WTC11 (cell line): Measurements from ENCODE around the gene TRABD.

Source experiments
- CDX4 ChIP-seq: fragments of 250-450 bp; sonication (Bioruptor Pico); IDR thresholded peaks from 2 replicates; pipeline ENCODE4 v1.9.0; 2021; ENCODE audit warnings: moderate library complexity, mild to moderate bottlenecking, inconsistent platforms, borderline replicate concordance
- CREM ChIP-seq: sonication (generic); formaldehyde crosslinking; IDR thresholded peaks from 2 replicates; pipeline ENCODE4 v1.8.1; 2022; ENCODE audit warnings: mild to moderate bottlenecking, missing genetic modification reagents, moderate library complexity
- CTCF ChIP-seq: fragments of 200-600 bp; IDR thresholded peaks from 2 replicates; pipeline ENCODE4 v1.8.0; 2022; ENCODE audit warnings: antibody characterized with exemption
- EMX1 ChIP-seq: fragments of 250-450 bp; sonication (Bioruptor Pico); IDR thresholded peaks from 2 replicates; pipeline ENCODE4 v1.8.0; 2021; ENCODE audit warnings: mild to moderate bottlenecking
- FOXJ3 ChIP-seq: sonication (generic); formaldehyde crosslinking; IDR thresholded peaks from 2 replicates; pipeline ENCODE4 v1.9.0; 2021; ENCODE audit warnings: missing genetic modification reagents, mild to moderate bottlenecking, borderline replicate concordance
- GRHL2 ChIP-seq: fragments of 250-450 bp; sonication (Bioruptor Pico); IDR thresholded peaks from 2 replicates; pipeline ENCODE4 v1.8.0; 2022; ENCODE audit warnings: mild to moderate bottlenecking, moderate library complexity; ENCODE audit not compliant: insufficient replicate concordance, severe bottlenecking
- HMGXB4 ChIP-seq: sonication (generic); formaldehyde crosslinking; IDR thresholded peaks from 2 replicates; pipeline ENCODE4 v1.8.1; 2023; ENCODE audit warnings: mild to moderate bottlenecking, moderate library complexity, missing genetic modification reagents
- MAX ChIP-seq: sonication (generic); formaldehyde crosslinking; IDR thresholded peaks from 2 replicates; pipeline ENCODE4 v1.8.0; 2022; ENCODE audit warnings: mild to moderate bottlenecking, missing genetic modification reagents
- NFYB ChIP-seq: sonication (generic); formaldehyde crosslinking; conservative IDR thresholded peaks from 2 replicates; pipeline ENCODE4 v1.8.0; 2022; ENCODE audit warnings: low read depth, missing genetic modification reagents
- PRDM15 ChIP-seq: sonication (generic); formaldehyde crosslinking; IDR thresholded peaks from 2 replicates; pipeline ENCODE4 v1.8.0; 2022; ENCODE audit warnings: missing genetic modification reagents
- TEAD4 ChIP-seq: sonication (generic); formaldehyde crosslinking; IDR thresholded peaks from 2 replicates; pipeline ENCODE4 v1.8.0; 2022; ENCODE audit warnings: mild to moderate bottlenecking, missing genetic modification reagents
- USF2 ChIP-seq: sonication (generic); formaldehyde crosslinking; IDR thresholded peaks from 2 replicates; pipeline ENCODE4 v1.8.1; 2023; ENCODE audit warnings: mild to moderate bottlenecking, missing genetic modification reagents, moderate library complexity
- ZBTB43 ChIP-seq: sonication (generic); formaldehyde crosslinking; IDR thresholded peaks from 2 replicates; pipeline ENCODE4 v1.8.1; 2023; ENCODE audit warnings: mild to moderate bottlenecking, missing genetic modification reagents
- ZNF232 ChIP-seq: sonication (generic); formaldehyde crosslinking; IDR thresholded peaks from 2 replicates; pipeline ENCODE4 v1.8.0; 2022; ENCODE audit warnings: mild to moderate bottlenecking, missing genetic modification reagents

- TF ChIP-seq CTCF (no peak), GRHL2 (CRISPR knock-in tag) (no peak), ZBTB43 (CRISPR knock-in tag) (no peak), FOXJ3 (CRISPR knock-in tag) (no peak), PRDM15 (CRISPR knock-in tag) (no peak), MAX (CRISPR knock-in tag) (no peak), CDX4 (CRISPR knock-in tag) (no peak), ZNF232 (CRISPR knock-in tag) (no peak), USF2 (CRISPR knock-in tag) (no peak), TEAD4 (CRISPR knock-in tag) (no peak), CREM (CRISPR knock-in tag) (no peak), NFYB (CRISPR knock-in tag) (no peak), HMGXB4 (CRISPR knock-in tag) (no peak), EMX1 (CRISPR knock-in tag) (no peak)
Observed at GRCh38 chr22:50157709-50158375, 27.9 kb upstream of the TRABD start.
